ENCODE data around the gene COPZ2. TPM values are rescaled to one million over a fixed set of nuclear protein-coding genes. Genes with fewer than 3 reads are reported as not detected.
"Not testable (repeated sequence)": the region's sequence is repeated elsewhere in the genome, so short reads cannot be mapped to it uniquely, and the experiment has no call there.

The COPZ2 gene
- polyA plus RNA-seq (2012; ENCODE audit: insufficient read depth, insufficient read length): 7.1 TPM

DNA sequence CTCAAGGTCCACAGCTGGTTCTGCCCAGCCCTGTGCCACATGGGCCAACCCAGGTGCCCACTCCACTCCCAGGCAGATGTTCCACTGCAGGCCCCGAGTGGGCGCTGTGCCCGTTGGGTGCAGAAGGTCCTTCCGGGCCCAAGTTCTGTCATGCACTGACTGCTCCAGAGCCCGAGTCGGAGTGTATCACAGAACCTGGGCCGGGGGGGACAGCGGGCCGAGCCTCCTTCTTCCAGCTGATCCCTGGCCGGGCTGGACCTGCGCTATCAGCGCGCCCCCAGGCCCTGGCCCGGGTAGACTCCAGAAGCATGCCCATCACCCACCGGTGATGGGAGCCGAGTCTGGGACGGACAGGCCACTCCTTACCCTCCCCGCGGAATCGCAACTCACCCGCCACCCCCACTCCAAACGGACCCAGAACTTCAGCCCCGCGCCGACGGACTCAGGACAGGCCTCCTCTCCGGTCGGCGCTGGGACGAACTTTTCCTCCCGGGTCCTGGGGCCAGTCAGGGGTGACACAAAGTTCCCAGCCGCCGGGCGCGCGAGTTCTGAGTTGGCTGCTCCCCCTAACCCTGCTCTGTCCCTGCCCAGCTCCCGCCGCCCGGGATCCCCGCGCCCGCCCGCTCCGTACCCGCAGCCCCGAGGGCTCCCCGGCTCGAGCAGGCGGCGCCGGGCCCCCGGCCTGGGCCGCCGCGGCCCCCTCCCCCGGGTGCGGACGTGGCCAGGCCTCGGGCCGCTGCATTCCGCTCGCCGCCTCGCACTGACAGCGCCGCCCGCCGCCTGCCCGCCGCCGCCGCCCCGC lies at the start of gene COPZ2:
Gene COPZ2, minus strand, starts transcription at position 762 of the 802 bp plus-strand sequence. Its CDS starts 20 bp downstream, at position 742.
- DNase-seq (ENCODE audit: low read depth, low spot score): no peak
- H3K4me3 ChIP-seq (ENCODE audit: low read length): no peak within 1 kb of the TSS

GRCh38 chr17:48084932-48085331 lies 47.3 kb upstream of the COPZ2 start:
- no peak overlapping the region for H3K4me3 ChIP-seq (ENCODE audit: low read length)
- no peak for DNase-seq (ENCODE audit: low read depth, low spot score)

DNA sequence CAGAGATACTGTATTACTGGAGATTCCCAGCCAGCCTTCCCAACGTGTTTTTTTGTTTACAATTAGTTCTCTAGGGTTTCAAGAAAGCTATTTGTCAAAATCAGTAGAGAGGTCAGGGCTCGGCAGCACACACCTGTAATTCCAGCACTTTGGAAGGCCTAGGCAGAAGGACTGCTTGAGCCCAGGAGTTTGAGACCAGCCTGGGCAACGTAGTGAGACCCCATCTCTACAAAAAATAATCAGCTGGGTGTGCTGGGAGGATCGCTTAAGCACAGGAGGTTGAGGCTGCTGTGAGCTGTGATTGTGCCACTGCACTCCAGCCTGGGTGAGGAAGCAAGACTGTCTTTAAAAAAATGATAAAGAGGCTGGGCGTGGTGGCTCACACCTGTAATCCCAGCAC lies 44.3 kb upstream of the COPZ2 start:
- no peak overlapping the region for H3K4me3 ChIP-seq (ENCODE audit: low read length)
- DNase-seq (ENCODE audit: low read depth, low spot score): no peak

GRCh38 chr17:48077152-48077551 lies 39.6 kb upstream of the COPZ2 start:
- not testable (repeated sequence) for DNase-seq (ENCODE audit: low read depth, low spot score); H3K4me3 ChIP-seq (ENCODE audit: low read length)

DNA sequence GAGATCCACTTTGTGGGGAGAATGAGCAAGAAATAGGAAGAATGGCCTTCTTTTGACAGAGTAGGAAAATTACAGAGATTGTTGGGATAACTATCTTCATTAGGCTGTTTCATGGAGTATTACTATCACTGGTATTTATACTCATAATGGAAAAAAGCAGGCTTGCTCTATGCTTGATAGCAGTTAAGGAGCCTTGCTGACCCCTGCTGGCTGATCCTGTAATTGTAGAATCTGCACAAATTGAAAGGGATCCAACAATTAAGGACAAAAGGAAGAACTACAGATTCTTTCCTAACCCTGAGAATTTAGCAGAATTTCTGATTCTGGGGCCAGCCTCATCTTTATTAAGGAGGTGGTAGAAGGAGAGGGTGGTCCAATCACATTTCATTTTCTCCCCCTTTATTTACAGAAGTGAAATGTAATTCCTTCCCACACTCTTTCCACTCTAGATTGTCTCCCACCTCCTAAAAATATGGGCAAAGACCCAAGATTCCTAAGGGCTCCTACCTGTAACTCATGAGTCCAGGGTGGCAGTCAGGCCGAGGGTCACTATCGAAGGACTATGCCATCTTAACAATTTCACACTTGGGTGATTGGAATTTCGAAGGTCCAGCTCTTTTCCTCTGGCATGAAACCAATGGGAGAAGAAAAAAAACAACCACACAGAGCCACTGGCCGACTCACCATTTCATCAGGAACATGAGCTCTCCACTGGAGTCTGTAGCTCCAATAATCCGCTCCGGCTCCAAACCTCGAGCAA lies 36.9 kb upstream of the COPZ2 start:
- DNase-seq (ENCODE audit: low read depth, low spot score): peak; percentile 61
- no peak overlapping the region for H3K4me3 ChIP-seq (ENCODE audit: low read length)

GRCh38 chr17:48073566-48074094 lies 36.0 kb upstream of the COPZ2 start:
- H3K4me3 ChIP-seq (ENCODE audit: low read length); DNase-seq (ENCODE audit: low read depth, low spot score): not testable (repeated sequence)

GRCh38 chr17:48072811-48073210 lies 35.2 kb upstream of the COPZ2 start:
- H3K4me3 ChIP-seq (ENCODE audit: low read length); DNase-seq (ENCODE audit: low read depth, low spot score): not testable (repeated sequence)

- no peak for DNase-seq (ENCODE audit: low read depth, low spot score)
- H3K4me3 ChIP-seq (ENCODE audit: low read length): no peak overlapping the region
These were observed 34.1 kb upstream of the COPZ2 start for GRCh38 chr17:48071654-48072053.

GRCh38 chr17:48070195-48070594 lies 32.6 kb upstream of the COPZ2 start:
- DNase-seq (ENCODE audit: low read depth, low spot score): no peak
- no peak overlapping the region for H3K4me3 ChIP-seq (ENCODE audit: low read length)

DNA sequence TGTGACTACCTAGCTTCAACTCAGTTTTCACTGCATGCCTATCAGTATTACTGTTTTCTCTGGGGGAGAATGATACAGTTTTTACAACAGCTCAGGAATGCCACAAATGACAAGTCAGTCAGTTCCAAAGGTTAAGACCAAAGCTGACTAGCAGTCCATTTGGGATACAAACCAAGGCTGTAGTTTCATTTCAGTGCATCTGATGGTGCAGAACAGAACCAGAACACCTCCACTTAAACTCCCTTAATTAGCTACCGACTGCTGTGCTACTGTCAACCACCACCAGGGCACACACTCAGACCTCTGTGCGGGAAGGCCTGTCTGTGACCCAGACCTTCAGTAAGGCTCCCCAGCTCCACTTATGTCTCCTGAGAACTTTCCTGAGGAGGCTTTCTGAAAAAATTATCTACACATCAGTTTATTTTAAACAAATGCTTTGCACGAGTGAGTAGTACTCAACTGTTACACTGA lies 30.9 kb upstream of the COPZ2 start:
- H3K4me3 ChIP-seq (ENCODE audit: low read length): no peak overlapping the region
- no peak for DNase-seq (ENCODE audit: low read depth, low spot score)

- DNase-seq (ENCODE audit: low read depth, low spot score): not testable (repeated sequence)
These were observed 30.2 kb upstream of the COPZ2 start for GRCh38 chr17:48067808-48068207.

DNA sequence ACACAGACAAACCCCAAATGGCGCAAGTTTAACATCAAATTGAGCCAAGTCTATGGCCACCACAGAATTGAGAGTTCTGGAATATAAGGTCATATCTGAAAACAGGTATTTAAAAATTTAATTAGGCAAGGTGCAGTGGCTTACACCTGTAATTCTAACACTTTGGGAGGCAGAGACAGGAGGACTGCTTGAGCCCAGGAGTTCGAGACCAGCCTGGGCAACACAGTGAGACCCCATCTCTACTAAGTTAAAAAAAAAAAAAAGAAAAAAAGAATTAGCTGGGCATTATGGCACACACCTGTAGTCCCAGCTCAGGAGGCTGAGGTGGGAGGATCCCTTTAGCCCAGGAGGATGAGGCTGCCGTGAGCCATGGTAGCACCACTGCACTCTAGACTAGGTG lies 29.6 kb upstream of the COPZ2 start:
- no peak overlapping the region for H3K4me3 ChIP-seq (ENCODE audit: low read length)
- no peak for DNase-seq (ENCODE audit: low read depth, low spot score)

More at GRCh38 chr17:48067808-48068207, 30.2 kb upstream of the COPZ2 start:
- H3K4me3 ChIP-seq (ENCODE audit: low read length): not testable (repeated sequence)

- DNase-seq (ENCODE audit: low read depth, low spot score): no peak
- H3K4me3 ChIP-seq (ENCODE audit: low read length): no peak overlapping the region
These were observed 29.1 kb upstream of the COPZ2 start for GRCh38 chr17:48066656-48067055.

DNA sequence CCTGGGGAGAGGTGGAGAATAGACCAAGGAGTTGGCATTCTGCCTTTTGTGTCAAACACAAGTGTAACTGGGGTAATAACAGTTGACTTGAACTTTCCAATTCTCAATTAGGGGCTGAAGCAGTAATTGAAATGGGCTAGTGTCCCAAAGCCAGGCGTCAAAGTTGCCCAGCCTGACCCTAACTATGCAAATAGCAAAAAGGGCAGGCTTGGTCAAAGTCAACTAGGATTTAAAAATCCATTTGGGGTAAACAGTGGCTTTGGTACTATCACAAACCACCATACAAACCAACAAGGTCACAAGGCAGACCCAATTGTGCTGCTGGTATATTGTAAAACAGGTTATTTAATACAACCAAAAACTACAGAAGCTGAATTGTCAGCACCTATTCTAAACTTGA lies 28.6 kb upstream of the COPZ2 start:
- no peak for DNase-seq (ENCODE audit: low read depth, low spot score)
- no peak overlapping the region for H3K4me3 ChIP-seq (ENCODE audit: low read length)

- no peak for DNase-seq (ENCODE audit: low read depth, low spot score)
- H3K4me3 ChIP-seq (ENCODE audit: low read length): no peak overlapping the region
These were observed 27.0 kb upstream of the COPZ2 start for GRCh38 chr17:48064638-48065037.

GRCh38 chr17:48062273-48062672 lies 24.7 kb upstream of the COPZ2 start:
- no peak for DNase-seq (ENCODE audit: low read depth, low spot score)
- no peak overlapping the region for H3K4me3 ChIP-seq (ENCODE audit: low read length)

DNA sequence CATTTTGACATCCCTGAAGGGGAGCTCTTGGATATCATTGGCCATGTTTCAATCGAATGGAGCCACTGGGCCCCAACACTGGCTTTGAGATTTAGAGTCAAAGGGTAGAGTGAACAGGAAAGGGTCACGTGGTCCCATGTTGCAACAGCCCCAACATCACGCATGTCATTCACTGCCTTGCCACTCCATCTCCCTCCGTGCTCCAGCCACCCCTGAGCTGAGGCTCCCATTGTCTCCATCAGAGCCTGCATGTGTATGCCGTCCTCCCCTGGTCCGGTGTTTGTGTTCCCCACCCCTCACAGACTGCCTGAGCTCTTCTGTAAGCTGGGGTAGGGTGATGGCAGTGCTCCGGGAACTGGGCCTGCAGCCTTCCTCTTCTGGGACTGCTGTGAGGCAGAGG lies 22.7 kb upstream of the COPZ2 start:
- H3K4me3 ChIP-seq (ENCODE audit: low read length): no peak overlapping the region
- no peak for DNase-seq (ENCODE audit: low read depth, low spot score)

DNA sequence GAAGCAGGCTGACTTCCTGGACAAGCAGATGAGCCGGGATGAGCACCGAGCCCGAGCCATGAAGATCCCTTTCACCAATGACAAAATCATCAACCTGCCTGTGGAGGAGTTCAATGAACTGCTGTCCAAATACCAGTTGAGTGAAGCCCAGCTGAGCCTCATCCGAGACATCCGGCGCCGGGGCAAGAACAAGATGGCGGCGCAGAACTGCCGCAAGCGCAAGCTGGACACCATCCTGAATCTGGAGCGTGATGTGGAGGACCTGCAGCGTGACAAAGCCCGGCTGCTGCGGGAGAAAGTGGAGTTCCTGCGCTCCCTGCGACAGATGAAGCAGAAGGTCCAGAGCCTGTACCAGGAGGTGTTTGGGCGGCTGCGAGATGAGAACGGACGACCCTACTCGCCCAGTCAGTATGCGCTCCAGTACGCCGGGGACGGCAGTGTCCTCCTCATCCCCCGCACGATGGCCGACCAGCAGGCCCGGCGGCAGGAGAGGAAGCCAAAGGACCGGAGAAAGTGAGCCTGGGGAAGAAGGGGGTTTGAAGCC lies 21.6 kb upstream of the COPZ2 start:
- no peak overlapping the region for H3K4me3 ChIP-seq (ENCODE audit: low read length)
- DNase-seq (ENCODE audit: low read depth, low spot score): no peak

DNA sequence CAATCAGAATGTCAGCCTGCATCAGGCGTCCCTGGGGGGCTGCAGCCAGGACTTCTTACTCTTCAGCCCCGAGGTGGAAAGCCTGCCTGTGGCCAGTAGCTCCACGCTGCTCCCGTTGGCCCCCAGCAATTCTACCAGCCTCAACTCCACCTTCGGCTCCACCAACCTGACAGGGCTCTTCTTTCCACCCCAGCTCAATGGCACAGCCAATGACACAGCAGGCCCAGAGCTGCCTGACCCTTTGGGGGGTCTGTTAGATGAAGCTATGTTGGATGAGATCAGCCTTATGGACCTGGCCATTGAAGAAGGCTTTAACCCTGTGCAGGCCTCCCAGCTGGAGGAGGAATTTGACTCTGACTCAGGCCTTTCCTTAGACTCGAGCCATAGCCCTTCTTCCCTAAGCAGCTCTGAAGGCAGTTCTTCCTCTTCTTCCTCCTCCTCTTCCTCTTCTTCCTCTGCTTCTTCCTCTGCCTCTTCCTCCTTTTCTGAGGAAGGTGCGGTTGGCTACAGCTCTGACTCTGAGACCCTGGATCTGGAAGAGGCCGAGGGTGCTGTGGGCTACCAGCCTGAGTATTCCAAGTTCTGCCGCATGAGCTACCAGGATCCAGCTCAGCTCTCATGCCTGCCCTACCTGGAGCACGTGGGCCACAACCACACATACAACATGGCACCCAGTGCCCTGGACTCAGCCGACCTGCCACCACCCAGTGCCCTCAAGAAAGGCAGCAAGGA lies 21.0 kb upstream of the COPZ2 start:
- no peak overlapping the region for H3K4me3 ChIP-seq (ENCODE audit: low read length)
- no peak for DNase-seq (ENCODE audit: low read depth, low spot score)
